HCT116 (cell line): ENCODE data around the gene TUBA8. TPM values are rescaled to one million over a fixed set of nuclear protein-coding genes. Genes with fewer than 3 reads are reported as not detected.
A peak's percentile ranks its signal among the peaks of the same experiment; 100 is the strongest.

Experiments
- ATAC-seq: fragments of 200-7000 bp; cut with Tn5 transposase; 2 replicates; pipeline ENCODE4 v1.9.1; 2020; ENCODE audit warnings: mild to moderate bottlenecking, moderate library complexity
- BruUV-seq: library from RNA; stranded (reverse); fragments of 400-500 nt; replicated peaks from 2 replicates; lab custom pipeline; 2021; lab: Mats Ljungman, UMichigan
- CTCF ChIA-PET: fragments of 300-600 bp; sonication (Branson Sonifier 250); formaldehyde crosslinking; loops from one replicate; lab custom pipeline; 2021; ENCODE audit warnings: antibody characterized with exemption; lab: Charles Lee
- POLR2A ChIA-PET: fragments of 300-600, 350-600 bp; sonication (Branson Sonifier 250); formaldehyde crosslinking; loops from one replicate; lab custom pipeline; 2021; ENCODE audit warnings: antibody characterized with exemption; lab: Charles Lee
- RAD21 ChIA-PET, 2 experiments: fragments of 300-600 bp; sonication (Branson Sonifier 250); formaldehyde crosslinking; loops; one replicate each; lab custom pipeline; 2023; ENCODE audit warnings: low total read pairs in 2 of 2; ENCODE audit not compliant: uncharacterized antibody in 2 of 2, unreplicated experiment in 2 of 2, low non-redundant PET in 1 of 2; lab: Charles Lee
- DNase-seq: peaks from one replicate; pipeline ENCODE4 v3.0.0-alpha.2; 2010; ENCODE audit warnings: low read depth, low spot score
- H2AFZ ChIP-seq: fragments of 200-600 bp; shearing (Covaris generic), sonication (generic); 2 replicates; pipeline ENCODE4 v1.6.1; 2017; ENCODE audit warnings: low read depth, mixed run types, mixed read lengths, antibody characterized with exemption, low read length; ENCODE audit not compliant: poor library complexity, severe bottlenecking
- H3K27ac ChIP-seq: 2 replicates; pipeline ENCODE4 v1.5.1; 2012; ENCODE audit warnings: low read depth, low read length
- H3K27me3 ChIP-seq: fragments of 200-600 bp; sonication (generic); 2 replicates; pipeline ENCODE4 v1.6.1; 2016; ENCODE audit warnings: mixed run types, low read length, mixed read lengths; ENCODE audit not compliant: insufficient read depth
- H3K36me3 ChIP-seq, 2 experiments: fragments of 200-500 bp in 1 of 2; fragments of 200-600 bp in 1 of 2; sonication (Bioruptor generic) in 1 of 2; sonication (generic) in 1 of 2; 2 replicates each; pipeline versions ENCODE4 v1.5.1 to v1.6.1; 2014 to 2016; ENCODE audit warnings: low read length in 2 of 2, inconsistent platforms in 1 of 2, mixed read lengths in 1 of 2, mixed run types in 1 of 2; ENCODE audit not compliant: insufficient read depth in 2 of 2, control insufficient read depth in 1 of 2
- H3K4me1 ChIP-seq, 2 experiments: fragments of 200-600 bp in 1 of 2; sonication (generic) in 1 of 2; 2 replicates each; pipeline versions ENCODE4 v1.5.1 to v1.6.1; 2012 to 2017; ENCODE audit warnings: low read length in 2 of 2, inconsistent platforms in 1 of 2, mild to moderate bottlenecking in 1 of 2, mixed read lengths in 1 of 2, mixed run types in 1 of 2, moderate library complexity in 1 of 2; ENCODE audit not compliant: insufficient read depth in 2 of 2, control insufficient read depth in 1 of 2
- H3K4me2 ChIP-seq: fragments of 200-600 bp; sonication (generic); 2 replicates; pipeline ENCODE4 v1.6.1; 2017; ENCODE audit warnings: mixed run types, low read length, mixed read lengths
- H3K4me3 ChIP-seq, 2 experiments: fragments of 200-600 bp in 1 of 2; sonication (generic) in 1 of 2; replicated peaks in 1 of 2; 2 replicates each; pipeline ENCODE4 v1.5.1; 2011 to 2016; ENCODE audit warnings: low read length in 2 of 2, control low read depth in 1 of 2, low read depth in 1 of 2, mild to moderate bottlenecking in 1 of 2, mixed read lengths in 1 of 2, mixed run types in 1 of 2
- H3K79me2 ChIP-seq: fragments of 200-600 bp; sonication (generic); 2 replicates; pipeline ENCODE4 v1.6.1; 2017; ENCODE audit warnings: mild to moderate bottlenecking, mixed run types, low read length, moderate library complexity, mixed read lengths; ENCODE audit not compliant: insufficient read depth
- H3K9ac ChIP-seq: fragments of 200-600 bp; sonication (generic); 2 replicates; pipeline ENCODE4 v1.6.1; 2016; ENCODE audit warnings: low read length, mixed read lengths
- H3K9me2 ChIP-seq: fragments of 200-600 bp; sonication (generic), shearing (Covaris generic); 2 replicates; pipeline ENCODE4 v1.6.1; 2017; ENCODE audit warnings: mixed run types, mild to moderate bottlenecking, moderate library complexity; ENCODE audit not compliant: insufficient read depth
- H3K9me3 ChIP-seq, 2 experiments: fragments of 200-500 bp in 1 of 2; fragments of 200-600 bp in 1 of 2; sonication (Bioruptor generic) in 1 of 2; sonication (generic) in 1 of 2; 2 replicates each; pipeline ENCODE4 v1.6.1; 2014 to 2017; ENCODE audit warnings: low read length in 2 of 2, mixed read lengths in 2 of 2, inconsistent platforms in 1 of 2, low read depth in 1 of 2, mild to moderate bottlenecking in 1 of 2, mixed run types in 1 of 2, moderate library complexity in 1 of 2; ENCODE audit not compliant: control insufficient read depth in 1 of 2, insufficient read depth in 1 of 2
- H4K20me1 ChIP-seq: fragments of 200-600 bp; sonication (generic), shearing (Covaris generic); 2 replicates; pipeline ENCODE4 v1.6.1; 2017; ENCODE audit warnings: mixed run types, mild to moderate bottlenecking, moderate library complexity; ENCODE audit not compliant: insufficient read depth
- CBX3 ChIP-seq: IDR thresholded peaks from 2 replicates; pipeline ENCODE4 v1.6.1; 2012; ENCODE audit warnings: low read depth
- EGR1 ChIP-seq: IDR thresholded peaks from 2 replicates; pipeline ENCODE4 v1.6.1; 2012; ENCODE audit warnings: low read depth
- FOSL1 ChIP-seq: IDR thresholded peaks from 2 replicates; pipeline ENCODE4 v1.6.1; 2012; ENCODE audit warnings: low read depth
- SIN3A ChIP-seq: IDR thresholded peaks from 2 replicates; pipeline ENCODE4 v1.6.1; 2012; ENCODE audit warnings: low read depth
- ZNF274 ChIP-seq: fragments of 200-500 bp; sonication (Bioruptor generic); IDR thresholded peaks from 2 replicates; pipeline ENCODE4 v1.6.1; 2014; ENCODE audit warnings: mild to moderate bottlenecking, low read depth, low read length, inconsistent platforms
- intact Hi-C: fragments of 100-400 bp; cut with micrococcal nuclease; formaldehyde crosslinking; loops from 2 replicates; pipeline ENCODE4 v1.10.0; 2022
- total RNA-seq: library from RNA; stranded (reverse); gene quantifications from one replicate; pipeline ENCODE4 v1.2.1, GENCODE V29; 2021; ENCODE audit not compliant: unreplicated experiment

TUBA8 gene
- total RNA-seq, 1 experiment from 2014 or later: 2.3 TPM

- Histone ChIP-seq H3K27ac (no peak overlapping the region), H3K4me1 (peaks cover 14 to 23% of the 10 kb centered on the region in 2 experiments), H3K27me3 (no peaks in the 10 kb centered on the region), H3K9me2 (no peaks in the 10 kb centered on the region)
- ATAC-seq (no peak), DNase-seq (no peak)
- POLR2A ChIA-PET: no interaction called here
- CTCF ChIA-PET: interaction anchor here (1.6 kb wide), 1 partner anchor 55 kb away, joined by 3 read pairs; the partner anchor contains the start of gene MICAL3
- RAD21 ChIA-PET: no interaction called here
- TF ChIP-seq EGR1: no peak
- TF ChIP-seq ZNF274: no peak
- TF ChIP-seq FOSL1: no peak
- TF ChIP-seq, all 23 proteins: peak for 0
- no TSS peak for BruUV-seq
- Histone ChIP-seq H3K9me3 (no peaks in the 10 kb centered on the region), H2AFZ (no peak overlapping the region), H3K4me3 (no peak overlapping the region), H3K79me2 (peaks cover 51% of the 10 kb centered on the region), H3K4me2 (peak overlapping the region; percentile 77; the same call in 1 of the 2 replicates), H4K20me1 (no peaks in the 10 kb centered on the region), H3K36me3 (peaks cover 14 to 31% of the 10 kb centered on the region in 2 experiments; a peak in 3 of 4 replicates), H3K9ac (no peak overlapping the region)
- intact Hi-C loops: no loop called here
These were observed 30.8 kb upstream of the TUBA8 start for GRCh38 chr22:18079706-18080233.

- H3K4me1 ChIP-seq: peaks cover 12 to 20% of the 10 kb centered on the region in 2 experiments
- no TSS peak for BruUV-seq
- H3K79me2 ChIP-seq: peaks cover 51% of the 10 kb centered on the region
- no peak overlapping the region for H3K9ac ChIP-seq
- no peaks in the 10 kb centered on the region for H3K9me3 ChIP-seq
- no peak overlapping the region for H2AFZ ChIP-seq
- intact Hi-C loops: no loop called here
- ChIA-PET CTCF (no interaction called here), RAD21 (no interaction called here), POLR2A (no interaction called here)
- no peaks in the 10 kb centered on the region for H4K20me1 ChIP-seq
- H3K9me2 ChIP-seq: no peaks in the 10 kb centered on the region
- no peak overlapping the region for H3K4me2 ChIP-seq
- H3K27ac ChIP-seq: no peak overlapping the region
- ATAC-seq (no peak), DNase-seq (no peak)
- peaks cover 18 to 39% of the 10 kb centered on the region in 2 experiments; a peak in 3 of 4 replicates for H3K36me3 ChIP-seq
- H3K4me3 ChIP-seq: no peak overlapping the region
- no peaks in the 10 kb centered on the region for H3K27me3 ChIP-seq
- no peak for TF ChIP-seq SIN3A
- TF ChIP-seq CBX3: no peak
These were observed 29.2 kb upstream of the TUBA8 start for GRCh38 chr22:18081416-18081815.
